ENCODE measurements around the gene FLYWCH2.
"Not testable (repeated sequence)": the region's sequence is repeated elsewhere in the genome, so short reads cannot be mapped to it uniquely, and the experiment has no call there.

FLYWCH2 gene

DNA sequence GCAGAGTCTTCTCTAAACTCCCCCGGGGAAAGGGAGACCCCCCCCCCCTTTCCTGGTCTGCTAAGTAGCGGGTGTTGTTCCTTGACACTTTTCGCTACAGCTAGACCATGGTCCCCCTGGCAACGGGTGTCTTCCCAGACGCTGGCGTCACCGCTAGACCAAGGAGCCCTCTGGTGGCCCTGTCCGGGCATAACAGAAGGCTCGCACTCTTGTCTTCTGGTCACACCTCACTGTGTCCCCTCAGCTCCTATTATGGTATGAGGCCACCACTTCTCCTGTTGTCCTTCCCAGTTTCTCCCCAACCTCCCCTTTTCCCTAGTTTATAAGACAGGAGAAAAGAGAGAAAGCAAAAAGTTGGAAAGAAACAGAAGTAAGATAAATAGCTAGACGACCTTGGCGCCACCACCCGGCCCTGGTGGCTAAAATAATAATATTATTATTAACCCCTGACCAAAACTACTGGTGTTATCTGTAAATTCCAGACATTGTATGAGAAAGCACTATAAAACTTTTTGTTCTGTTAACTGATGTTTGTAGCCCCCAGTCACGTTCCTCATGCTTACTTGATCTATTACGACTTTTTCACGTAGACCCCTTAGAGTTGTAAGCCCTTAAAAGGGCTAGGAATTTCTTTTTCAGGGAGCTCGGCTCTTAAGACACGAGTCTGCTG is 24.2 kb downstream of the FLYWCH2 start:
- not testable (repeated sequence) for H3K27ac ChIP-seq (ENCODE audit: low read depth, low read length); H3K36me3 ChIP-seq (ENCODE audit: insufficient read depth, low read length); H3K4me1 ChIP-seq (ENCODE audit: insufficient read depth, low read length); H3K4me3 ChIP-seq (ENCODE audit: low read length); H3K9me3 ChIP-seq (ENCODE audit: insufficient read depth, low read depth, low read length); H3K9ac ChIP-seq (ENCODE audit: low read depth, low read length); H3K27me3 ChIP-seq (ENCODE audit: insufficient read depth, low read length)
- WGBS = 27% methylated on average over 13 of the region's 17 CpGs

DNA sequence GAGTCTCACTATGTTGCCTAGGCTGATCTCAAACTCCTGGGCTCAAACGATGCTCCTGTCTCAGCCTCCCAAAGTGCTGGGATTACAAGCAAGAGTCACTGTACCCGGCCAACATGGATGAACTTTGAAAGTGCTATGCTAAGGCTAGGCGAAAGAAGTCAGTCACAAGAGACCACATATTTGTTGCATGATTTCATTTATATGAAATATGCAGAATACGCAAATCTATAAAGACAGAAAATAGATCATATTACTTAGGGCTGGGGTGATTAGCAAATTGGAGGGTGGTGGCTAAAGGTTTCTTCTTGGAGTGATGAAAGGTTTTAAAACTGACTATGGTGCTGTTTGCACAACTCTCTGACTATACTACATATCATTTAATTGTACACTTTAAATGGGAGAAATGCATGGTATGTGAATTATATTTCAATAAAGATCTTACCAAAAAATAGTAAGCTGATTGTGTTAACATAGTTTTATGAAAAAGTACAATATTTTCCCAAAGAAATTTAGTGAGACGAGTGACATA is 27.5 kb downstream of the FLYWCH2 start:
- Histone ChIP-seq H3K9ac (ENCODE audit: low read depth, low read length) (no peak overlapping the region), H3K27me3 (ENCODE audit: insufficient read depth, low read length) (peaks cover 14% of the 10 kb centered on the region), H3K36me3 (ENCODE audit: insufficient read depth, low read length) (no peaks in the 10 kb centered on the region), H3K4me3 (ENCODE audit: low read length) (no peak overlapping the region), H3K4me1 (ENCODE audit: insufficient read depth, low read length) (peaks cover 3% of the 10 kb centered on the region; the same call in 1 of the 2 replicates), H3K27ac (ENCODE audit: low read depth, low read length) (no peak overlapping the region), H3K9me3 (ENCODE audit: insufficient read depth, low read depth, low read length) (no peaks in the 10 kb centered on the region)
- WGBS = 84% methylated on average over 4 of the region's 5 CpGs

DNA sequence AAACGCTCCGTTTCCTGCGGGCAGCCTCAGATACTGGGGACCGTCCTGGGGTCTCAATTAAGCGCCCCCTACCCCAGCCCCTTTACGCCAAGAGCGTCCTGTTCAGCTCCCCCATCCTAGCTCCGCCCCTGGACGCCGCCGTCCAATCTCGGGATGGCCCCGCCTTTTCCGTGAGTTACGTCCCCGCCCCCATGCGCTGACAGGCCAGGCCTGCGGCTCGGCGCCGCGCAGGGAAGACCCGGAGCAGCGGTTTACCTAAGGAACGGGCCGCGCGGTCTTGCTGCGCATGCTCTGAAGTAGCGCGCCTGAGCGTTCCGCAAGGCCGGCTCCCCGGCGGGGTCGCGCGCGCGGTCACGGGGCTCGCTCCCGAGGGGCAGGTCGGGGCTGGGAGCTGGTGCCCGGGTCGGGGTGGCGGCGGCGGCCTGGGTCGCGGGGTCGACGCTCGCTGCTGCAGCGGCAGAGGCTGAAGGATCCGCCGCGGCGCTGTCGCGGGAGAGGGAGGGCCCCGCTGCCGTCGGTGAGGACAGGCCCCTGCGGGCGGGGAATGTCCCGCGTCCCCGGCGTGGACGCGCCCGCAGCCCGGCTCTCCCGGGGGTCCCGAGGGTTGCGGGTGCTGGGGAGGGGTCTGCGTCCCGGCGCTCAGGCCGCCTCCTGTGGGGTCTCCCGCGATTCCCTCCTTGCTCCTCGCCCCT is 28.8 kb downstream of the FLYWCH2 start, which contains the start of gene FLYWCH1:
FLYWCH1 (plus strand) TSS at position 294 of the 692 bp plus-strand sequence. CDS start 17,755 bp downstream, outside the sequence.
- H3K9ac ChIP-seq (ENCODE audit: low read depth, low read length) = peak within 1 kb of the TSS; percentile 68
- WGBS = under 1% methylated on average over 83 of the region's 85 CpGs
- peak within 1 kb of the TSS; percentile 72 for H3K4me3 ChIP-seq (ENCODE audit: low read length)
- H3K27me3 ChIP-seq (ENCODE audit: insufficient read depth, low read length) = peaks cover 14% of the 10 kb centered on the region
- H3K4me1 ChIP-seq (ENCODE audit: insufficient read depth, low read length) = peaks cover 3% of the 10 kb centered on the region; the same call in 1 of the 2 replicates
- H3K9me3 ChIP-seq (ENCODE audit: insufficient read depth, low read depth, low read length) = no peaks in the 10 kb centered on the region
- H3K27ac ChIP-seq (ENCODE audit: low read depth, low read length) = no peak within 1 kb of the TSS
- no peaks in the 10 kb centered on the region for H3K36me3 ChIP-seq (ENCODE audit: insufficient read depth, low read length)

DNA sequence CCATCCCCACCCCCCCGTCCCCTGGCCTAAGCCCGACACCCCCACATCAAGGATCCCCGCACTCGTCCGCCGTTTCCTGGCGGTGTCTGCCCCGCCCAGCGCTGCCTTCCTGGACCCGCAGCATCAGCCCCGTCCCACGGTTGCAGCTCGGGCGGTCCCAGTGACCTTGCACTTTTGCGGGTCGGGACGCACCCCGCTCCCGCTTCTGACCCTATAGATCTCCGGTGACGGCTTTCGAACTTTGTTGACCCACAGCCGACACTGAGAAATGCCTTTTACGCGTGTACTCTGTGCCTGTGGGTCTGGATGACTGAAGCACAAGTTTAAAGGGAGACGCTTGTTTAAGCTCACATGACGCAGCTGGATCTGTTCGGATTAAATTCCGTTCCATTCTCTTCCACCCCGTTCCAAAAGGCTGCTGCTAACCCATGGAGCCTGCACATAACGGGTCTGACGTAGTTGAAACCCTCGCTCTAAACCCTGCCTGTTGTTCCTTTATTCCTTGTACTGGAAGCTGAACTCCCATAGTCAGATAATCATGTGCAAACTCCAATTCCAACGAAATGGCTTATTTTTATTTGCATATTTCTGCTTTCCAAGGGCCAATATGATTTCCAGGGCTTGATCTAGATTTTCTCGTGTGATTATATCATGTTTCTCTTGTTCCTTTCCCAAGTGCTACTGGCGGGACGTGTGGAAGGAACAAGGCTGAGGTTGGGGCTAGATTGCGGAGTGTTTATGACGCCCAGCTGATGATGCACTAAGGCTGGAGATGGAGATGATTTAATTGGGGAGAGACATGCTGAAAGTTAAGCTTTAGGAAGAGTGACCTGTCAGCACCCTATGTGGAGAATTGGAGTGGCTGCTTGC is 29.6 kb downstream of the FLYWCH2 start:
- peaks cover 3% of the 10 kb centered on the region; the same call in 1 of the 2 replicates for H3K4me1 ChIP-seq (ENCODE audit: insufficient read depth, low read length)
- peaks cover 14% of the 10 kb centered on the region for H3K27me3 ChIP-seq (ENCODE audit: insufficient read depth, low read length)
- WGBS = 12% methylated on average over 39 of the region's 39 CpGs
- no peaks in the 10 kb centered on the region for H3K9me3 ChIP-seq (ENCODE audit: insufficient read depth, low read depth, low read length)
- peak overlapping the region; percentile 68 for H3K9ac ChIP-seq (ENCODE audit: low read depth, low read length)
- no peak overlapping the region for H3K27ac ChIP-seq (ENCODE audit: low read depth, low read length)
- H3K36me3 ChIP-seq (ENCODE audit: insufficient read depth, low read length) = no peaks in the 10 kb centered on the region
- peak overlapping the region; percentile 72 for H3K4me3 ChIP-seq (ENCODE audit: low read length)

DNA sequence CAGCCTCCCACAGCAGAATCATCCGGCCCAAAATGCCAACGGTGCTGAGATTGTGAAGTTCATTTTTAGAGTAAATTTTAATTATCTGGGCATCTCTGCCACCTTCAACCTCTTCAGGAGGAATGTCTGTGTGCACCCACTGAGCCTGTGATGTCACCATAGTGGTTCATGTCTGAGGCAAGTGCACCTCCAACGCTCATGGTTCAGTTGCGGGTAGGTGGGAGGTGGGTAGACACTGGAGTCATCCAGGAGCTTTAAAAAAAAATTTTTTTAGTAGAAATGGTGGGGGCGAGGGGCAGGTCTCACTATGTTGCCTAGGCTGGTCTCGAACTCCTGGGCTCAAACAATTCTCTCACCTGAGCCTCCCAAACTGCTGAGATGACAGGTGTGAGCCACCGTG is 30.6 kb downstream of the FLYWCH2 start:
- WGBS = 93% methylated on average over 7 of the region's 7 CpGs
- Histone ChIP-seq H3K4me3 (ENCODE audit: low read length) (no peak overlapping the region), H3K9ac (ENCODE audit: low read depth, low read length) (no peak overlapping the region), H3K27ac (ENCODE audit: low read depth, low read length) (no peak overlapping the region), H3K9me3 (ENCODE audit: insufficient read depth, low read depth, low read length) (no peaks in the 10 kb centered on the region), H3K36me3 (ENCODE audit: insufficient read depth, low read length) (no peaks in the 10 kb centered on the region), H3K27me3 (ENCODE audit: insufficient read depth, low read length) (peaks cover 14% of the 10 kb centered on the region), H3K4me1 (ENCODE audit: insufficient read depth, low read length) (peaks cover 3% of the 10 kb centered on the region; the same call in 1 of the 2 replicates)

DNA sequence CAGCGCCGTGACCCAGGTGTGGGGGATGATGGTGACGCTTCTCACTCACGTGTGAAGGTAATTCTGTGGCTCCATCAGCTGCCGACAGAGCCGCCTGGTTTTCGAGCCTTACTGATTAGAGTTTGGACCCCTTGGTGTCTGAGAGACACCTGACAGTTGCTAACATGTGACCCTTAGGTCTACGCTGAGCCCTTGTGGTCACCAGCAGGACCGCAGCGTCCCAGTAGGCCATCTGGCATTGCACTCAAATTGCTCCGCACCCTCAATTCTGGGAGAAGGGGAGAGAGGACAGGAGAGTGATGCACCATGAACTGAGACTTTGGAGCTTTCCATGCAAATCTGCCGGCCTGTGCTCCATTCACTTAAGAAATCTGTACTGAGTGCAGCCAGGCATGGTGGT is 31.2 kb downstream of the FLYWCH2 start:
- no peak overlapping the region for H3K27ac ChIP-seq (ENCODE audit: low read depth, low read length)
- peaks cover 14% of the 10 kb centered on the region for H3K27me3 ChIP-seq (ENCODE audit: insufficient read depth, low read length)
- H3K9ac ChIP-seq (ENCODE audit: low read depth, low read length) = no peak overlapping the region
- 87% methylated on average over 12 of the region's 12 CpGs for WGBS
- H3K36me3 ChIP-seq (ENCODE audit: insufficient read depth, low read length) = no peaks in the 10 kb centered on the region
- no peak overlapping the region for H3K4me3 ChIP-seq (ENCODE audit: low read length)
- no peaks in the 10 kb centered on the region for H3K9me3 ChIP-seq (ENCODE audit: insufficient read depth, low read depth, low read length)
- peaks cover 3% of the 10 kb centered on the region; the same call in 1 of the 2 replicates for H3K4me1 ChIP-seq (ENCODE audit: insufficient read depth, low read length)

DNA sequence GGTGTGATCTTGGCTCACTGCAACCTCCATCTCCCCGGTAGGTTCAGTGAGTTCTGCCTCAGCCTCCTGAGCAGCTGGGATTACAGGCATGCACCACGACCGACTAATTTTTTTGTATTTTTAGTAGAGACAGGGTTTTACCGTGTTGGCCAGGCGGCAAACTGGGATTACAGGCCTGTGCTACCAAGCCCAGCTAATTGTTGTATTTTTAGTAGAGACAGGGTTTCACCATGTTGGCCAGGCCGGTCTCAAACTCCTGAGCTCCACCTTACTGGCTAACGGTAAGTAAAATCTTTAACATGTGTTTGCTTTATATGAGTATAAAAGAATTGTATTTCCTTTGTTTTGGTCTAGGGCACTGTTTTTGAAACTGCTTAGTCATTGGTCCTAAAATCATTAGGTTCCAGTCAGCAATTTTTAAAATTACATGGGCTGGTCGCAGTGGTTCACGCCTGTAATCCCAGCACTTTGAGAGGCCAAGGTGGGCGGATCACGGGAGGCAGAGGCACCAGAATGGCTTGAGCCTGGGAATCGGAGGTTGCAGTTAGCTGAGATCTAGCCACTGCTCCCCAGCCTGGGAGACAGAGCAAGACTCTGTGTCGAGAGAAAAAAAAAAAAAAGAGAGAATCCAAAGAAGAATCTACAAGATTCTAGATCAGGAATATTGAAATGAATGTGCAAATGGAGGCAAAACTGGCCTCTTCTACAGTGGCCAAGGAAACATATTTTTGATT is 32.3 kb downstream of the FLYWCH2 start:
- H3K4me1 ChIP-seq (ENCODE audit: insufficient read depth, low read length) = peaks cover 3% of the 10 kb centered on the region; the same call in 1 of the 2 replicates
- no peak overlapping the region for H3K9ac ChIP-seq (ENCODE audit: low read depth, low read length)
- H3K36me3 ChIP-seq (ENCODE audit: insufficient read depth, low read length) = no peaks in the 10 kb centered on the region
- H3K9me3 ChIP-seq (ENCODE audit: insufficient read depth, low read depth, low read length) = no peaks in the 10 kb centered on the region
- 91% methylated on average over 13 of the region's 13 CpGs for WGBS
- no peak overlapping the region for H3K4me3 ChIP-seq (ENCODE audit: low read length)
- no peak overlapping the region for H3K27ac ChIP-seq (ENCODE audit: low read depth, low read length)
- H3K27me3 ChIP-seq (ENCODE audit: insufficient read depth, low read length) = peaks cover 14% of the 10 kb centered on the region

DNA sequence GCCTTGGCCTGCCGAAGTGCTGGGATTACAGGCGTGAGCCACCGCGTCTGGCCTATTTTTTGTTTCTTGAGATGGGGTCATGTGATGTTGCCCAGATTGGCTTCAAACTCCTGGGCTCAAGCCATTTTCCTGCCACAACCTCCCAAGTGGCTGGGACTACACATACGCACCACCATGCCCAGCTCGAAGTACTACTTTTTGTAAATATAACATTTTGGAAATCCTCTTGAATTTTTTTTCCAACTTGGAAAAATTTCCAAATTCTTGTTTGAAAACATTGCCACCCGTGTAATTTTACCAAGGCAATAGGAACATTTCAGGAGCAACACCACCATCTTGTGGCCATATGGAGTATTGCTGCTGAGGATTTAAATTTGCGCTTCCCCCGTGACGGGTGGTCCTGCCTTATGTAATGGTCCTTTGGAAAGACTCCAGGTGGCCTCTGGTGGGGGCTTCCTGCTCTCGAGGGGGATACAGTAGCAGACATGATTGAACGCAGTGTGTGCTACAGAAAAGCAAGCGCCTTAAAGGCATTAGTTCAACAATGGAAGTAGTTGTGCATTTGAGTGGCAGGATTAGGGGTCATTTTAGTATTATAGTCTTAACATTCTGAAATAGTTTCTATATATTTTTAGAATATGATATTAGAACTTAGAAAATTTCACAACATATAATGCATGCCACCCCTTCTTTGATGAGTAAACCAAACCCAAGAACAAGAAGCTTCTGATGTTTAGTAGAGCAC is 36.7 kb downstream of the FLYWCH2 start:
- Histone ChIP-seq H3K36me3 (ENCODE audit: insufficient read depth, low read length) (0 out of 2 replicates have a peak, but pooled peaks cover 3% of the 10 kb centered on the region), H3K4me3 (ENCODE audit: low read length) (no peak overlapping the region)

DNA sequence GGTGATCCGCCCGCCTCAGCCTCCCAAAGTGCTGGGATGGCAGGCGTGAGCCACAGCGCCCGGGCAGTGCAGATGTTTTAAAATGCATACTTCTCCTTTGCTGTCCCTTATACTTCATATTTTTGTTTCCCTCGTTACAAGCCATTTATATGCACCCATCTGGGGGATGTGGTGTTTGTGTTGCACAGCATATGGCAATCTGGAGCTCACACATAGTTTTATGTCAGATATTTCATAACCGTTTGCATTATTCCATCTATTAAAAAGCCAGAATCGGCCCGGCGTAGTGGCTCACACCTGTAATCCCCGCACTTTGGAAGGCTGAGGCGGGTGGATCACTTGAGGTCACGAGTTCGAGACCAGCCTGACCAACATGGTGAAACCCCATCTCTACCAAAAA is 40.5 kb downstream of the FLYWCH2 start:
- Histone ChIP-seq H3K27me3 (ENCODE audit: insufficient read depth, low read length) (no peaks in the 10 kb centered on the region), H3K9me3 (ENCODE audit: insufficient read depth, low read depth, low read length) (no peaks in the 10 kb centered on the region), H3K27ac (ENCODE audit: low read depth, low read length) (no peak overlapping the region), H3K9ac (ENCODE audit: low read depth, low read length) (no peak overlapping the region), H3K4me1 (ENCODE audit: insufficient read depth, low read length) (peaks cover 5% of the 10 kb centered on the region), H3K4me3 (ENCODE audit: low read length) (no peak overlapping the region), H3K36me3 (ENCODE audit: insufficient read depth, low read length) (0 out of 2 replicates have a peak, but pooled peaks cover 3% of the 10 kb centered on the region)
- WGBS = 97% methylated on average over 13 of the region's 14 CpGs

More for the DNA sequence above, 36.7 kb downstream of the FLYWCH2 start:
- no peaks in the 10 kb centered on the region for H3K9me3 ChIP-seq (ENCODE audit: insufficient read depth, low read depth, low read length)
- 45% methylated on average over 13 of the region's 13 CpGs for WGBS
- no peak overlapping the region for H3K27ac ChIP-seq (ENCODE audit: low read depth, low read length)
- no peak overlapping the region for H3K9ac ChIP-seq (ENCODE audit: low read depth, low read length)
- no peaks in the 10 kb centered on the region for H3K4me1 ChIP-seq (ENCODE audit: insufficient read depth, low read length)
- H3K27me3 ChIP-seq (ENCODE audit: insufficient read depth, low read length) = no peaks in the 10 kb centered on the region

Data from HUES64 (cell line).